NCI-H1105 treated with DMSO at 0.1 percent for 48 hours (cell line): ENCODE measurements around the gene PGF.
"Not testable (repeated sequence)": the region's sequence is repeated elsewhere in the genome, so short reads cannot be mapped to it uniquely, and the experiment has no call there.

Experiments used
- DNase-seq: peaks from one replicate; lab custom pipeline; 2025; lab: John Stamatoyannopoulos, UW

PGF gene

DNA sequence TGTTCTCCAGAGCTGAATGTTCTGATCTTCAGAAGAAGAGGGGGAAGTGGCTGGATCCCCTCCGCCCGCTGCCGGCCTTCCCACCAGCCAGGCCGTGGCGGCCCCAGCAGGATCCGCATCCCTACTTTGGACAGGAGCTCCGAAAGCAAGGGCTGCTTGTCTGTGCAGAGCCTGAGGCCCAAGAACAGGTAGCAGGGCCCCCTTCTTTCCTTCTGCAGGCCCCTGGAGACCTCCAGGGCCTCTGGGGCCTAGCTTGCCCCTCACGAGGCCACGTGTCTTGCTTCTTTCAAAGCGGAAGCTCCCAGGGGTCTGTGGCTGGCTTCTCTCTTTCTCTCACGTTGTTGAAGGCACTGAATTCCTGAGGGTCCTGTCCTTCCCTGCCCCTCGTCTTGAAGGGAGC, 13.2 kb downstream of the PGF start:
- no peak for DNase-seq

- no peak for DNase-seq
Measured at GRCh38 chr14:74941676-74942097, 13.7 kb downstream of the PGF start.

DNA sequence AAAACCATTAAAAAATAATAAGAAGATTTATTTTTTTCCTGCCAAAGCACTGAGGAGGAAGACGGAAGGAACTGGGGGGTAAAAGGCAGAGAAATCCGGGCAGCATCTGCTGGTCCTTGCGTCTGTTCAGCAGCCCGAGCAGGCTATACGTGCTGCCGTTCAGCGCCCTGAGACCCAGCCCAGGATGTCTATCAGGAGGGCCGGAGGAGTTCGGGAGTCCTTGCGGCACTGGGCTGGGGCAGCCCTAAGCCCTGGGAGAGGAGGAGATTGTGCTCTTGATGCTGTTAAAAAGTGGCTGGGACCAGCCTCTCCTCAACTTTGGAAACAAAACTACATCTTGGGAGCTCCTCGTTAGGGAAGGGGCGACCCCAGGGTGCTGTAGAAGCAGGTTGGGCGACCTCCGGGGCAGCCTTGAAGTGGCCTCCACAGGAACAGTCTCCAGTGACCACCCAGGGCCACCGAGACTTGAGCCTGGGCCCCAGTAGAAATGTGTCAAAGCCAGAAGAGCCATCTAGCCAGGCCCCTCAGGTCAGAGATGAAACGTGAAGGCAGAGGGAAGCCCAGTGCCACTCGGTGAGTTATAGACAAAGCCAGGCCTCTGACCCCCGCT, 14.3 kb downstream of the PGF start:
- DNase-seq, result no peak

DNA sequence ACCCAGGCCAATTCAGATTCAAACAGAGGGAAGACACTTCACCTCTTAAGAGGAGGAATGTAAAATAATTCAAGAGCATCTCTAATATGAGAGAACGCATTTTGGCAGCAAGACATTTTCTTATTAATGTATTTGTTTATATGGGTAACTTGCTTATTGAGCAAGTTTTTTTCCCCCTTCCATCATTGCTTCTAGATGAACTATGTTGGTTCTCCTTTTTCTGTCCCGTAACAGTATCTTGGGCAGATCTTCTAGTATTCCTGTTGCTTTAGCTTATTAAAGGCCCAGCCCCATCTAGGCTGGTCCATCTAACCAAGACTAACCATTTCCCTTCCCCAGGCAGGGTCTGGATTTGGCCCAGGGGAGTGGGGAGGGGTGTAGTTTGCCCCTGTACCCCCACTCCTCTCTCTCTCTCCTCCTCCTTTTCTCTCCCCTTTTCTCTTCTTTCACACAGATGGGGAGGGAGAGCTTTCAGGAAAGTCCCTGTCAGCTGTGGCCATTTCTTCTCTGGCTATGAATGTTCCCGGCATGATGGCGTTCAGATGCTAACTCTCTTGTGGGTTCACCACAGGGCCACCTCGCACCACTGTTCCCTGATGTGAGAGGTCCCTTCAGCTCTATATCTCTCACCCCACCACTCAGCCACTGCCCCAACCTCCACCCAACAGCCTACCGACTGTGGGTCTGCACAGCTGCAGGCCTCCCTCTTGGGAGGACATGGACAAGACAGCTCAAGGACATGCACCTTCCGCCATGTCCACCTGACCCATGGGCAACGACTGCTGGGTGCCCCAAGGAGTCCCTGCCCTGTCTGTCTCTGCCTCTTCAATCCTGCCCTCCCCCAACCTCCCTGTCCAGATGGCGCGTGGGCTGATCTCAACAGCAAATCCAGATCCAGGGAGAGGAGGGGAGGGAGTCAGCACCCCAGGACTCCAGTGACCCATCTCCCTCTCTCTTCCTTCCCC, 16.6 kb downstream of the PGF start:
- no peak for DNase-seq

- no peak for DNase-seq
Measured at GRCh38 chr14:74937171-74937570, 18.2 kb downstream of the PGF start.

DNA sequence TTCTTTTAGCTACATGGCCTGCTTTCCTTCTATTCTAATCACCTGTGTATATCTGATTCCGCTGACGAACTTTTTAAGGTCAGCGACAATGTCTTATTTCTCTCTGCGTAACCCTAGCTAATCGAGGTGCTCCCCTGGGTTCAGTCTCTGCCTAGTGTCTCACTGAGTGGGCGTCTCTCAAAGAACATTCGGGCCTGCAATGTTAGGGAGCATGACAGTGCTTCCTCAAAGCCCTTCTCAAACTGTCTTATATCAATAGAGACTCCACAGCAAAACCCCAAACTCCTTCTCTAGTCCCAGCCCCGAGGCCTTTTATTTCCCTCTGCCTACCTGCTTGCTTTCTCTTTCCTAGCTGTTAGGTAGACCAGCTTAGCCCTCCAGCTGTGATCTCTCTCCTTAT, 18.7 kb downstream of the PGF start:
- DNase-seq, result no peak

DNA sequence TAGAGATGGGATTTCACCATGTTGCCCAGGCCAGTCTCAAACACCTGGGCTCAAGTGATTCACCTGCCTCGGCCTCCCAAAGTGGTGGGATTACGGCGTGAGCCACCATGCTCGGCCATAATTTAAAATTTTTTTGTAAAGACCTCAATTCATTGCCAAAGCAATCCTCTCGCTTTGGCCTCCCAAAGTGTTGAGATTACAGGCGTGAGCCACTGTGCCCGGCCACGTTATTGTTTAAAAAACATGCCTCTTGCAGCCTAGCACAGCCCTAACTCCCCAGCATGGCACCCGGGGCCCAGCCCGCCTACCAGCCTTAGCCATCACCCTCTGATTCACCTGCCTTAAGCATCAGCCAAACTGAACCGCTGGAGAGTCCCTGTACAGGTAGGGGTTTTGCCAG, 19.2 kb downstream of the PGF start:
- DNase-seq, result no peak

DNA sequence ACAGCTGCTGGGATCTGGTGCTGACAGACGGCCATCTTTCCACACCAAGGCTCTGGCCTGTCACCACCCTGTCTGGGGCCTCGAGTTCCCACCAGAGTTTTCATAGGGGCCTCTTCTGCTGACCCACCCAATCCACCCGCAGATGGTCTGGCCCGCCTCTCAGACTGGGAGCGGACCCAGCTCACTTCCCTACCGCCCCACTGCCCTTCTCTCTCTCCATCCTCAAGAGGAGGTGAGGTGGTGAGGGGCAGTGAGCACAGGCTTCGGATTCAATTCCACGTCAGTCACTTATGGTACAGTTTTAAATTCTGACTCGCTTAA, 20.1 kb downstream of the PGF start:
- no peak for DNase-seq

- DNase-seq, result no peak
Measured at GRCh38 chr14:74934476-74935359, 20.7 kb downstream of the PGF start.

- DNase-seq, result no peak
Measured at GRCh38 chr14:74934041-74934440, 21.4 kb downstream of the PGF start.

GRCh38 chr14:74932936-74933335, 22.5 kb downstream of the PGF start:
- not testable (repeated sequence) for DNase-seq

DNA sequence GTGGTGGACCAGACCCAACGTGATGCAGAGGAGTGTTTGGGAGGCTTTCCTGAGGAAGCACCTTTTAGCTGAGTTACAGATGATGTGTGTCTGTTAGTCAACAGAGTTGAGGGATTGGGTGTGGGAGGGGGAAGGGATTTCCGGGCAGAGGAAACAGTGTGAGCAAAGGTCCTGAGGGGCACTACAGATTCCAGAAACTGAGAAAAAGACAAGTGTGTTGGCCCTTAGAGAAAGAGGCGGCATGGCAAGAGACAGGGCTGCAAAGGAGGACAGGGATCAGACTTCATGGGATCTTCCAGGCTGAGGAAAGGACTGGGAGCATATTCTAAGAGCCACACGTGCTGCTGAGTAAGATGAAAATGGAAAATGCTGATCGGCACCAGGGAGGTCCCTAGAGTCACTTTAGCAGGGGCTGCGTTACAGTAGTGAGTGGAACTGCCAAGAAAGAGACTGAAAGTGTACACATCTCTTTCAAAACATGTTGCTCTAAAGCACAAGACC, 22.9 kb downstream of the PGF start:
- DNase-seq, result no peak

- not testable (repeated sequence) for DNase-seq
Measured at GRCh38 chr14:74931744-74932143, 23.7 kb downstream of the PGF start.

DNA sequence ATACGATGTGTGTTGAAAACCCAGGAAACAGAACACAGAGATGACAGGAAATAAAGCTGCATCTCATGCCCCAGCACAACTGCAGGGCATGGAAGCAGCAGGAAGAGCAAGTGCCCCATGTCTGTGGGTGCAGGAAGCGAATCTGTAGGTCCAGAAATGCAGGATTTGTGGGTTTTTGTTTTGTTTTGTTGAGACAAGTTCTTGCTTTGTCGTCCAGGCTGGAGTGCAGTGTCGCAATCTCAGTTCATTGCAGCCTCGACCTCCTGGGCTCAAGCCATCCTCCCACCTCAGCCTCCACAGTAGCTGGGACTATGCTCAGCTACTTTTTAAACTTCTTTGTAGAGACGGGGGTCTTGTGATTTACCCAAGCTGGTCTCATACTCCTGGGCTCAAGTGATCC, 26.2 kb downstream of the PGF start:
- no peak for DNase-seq

DNA sequence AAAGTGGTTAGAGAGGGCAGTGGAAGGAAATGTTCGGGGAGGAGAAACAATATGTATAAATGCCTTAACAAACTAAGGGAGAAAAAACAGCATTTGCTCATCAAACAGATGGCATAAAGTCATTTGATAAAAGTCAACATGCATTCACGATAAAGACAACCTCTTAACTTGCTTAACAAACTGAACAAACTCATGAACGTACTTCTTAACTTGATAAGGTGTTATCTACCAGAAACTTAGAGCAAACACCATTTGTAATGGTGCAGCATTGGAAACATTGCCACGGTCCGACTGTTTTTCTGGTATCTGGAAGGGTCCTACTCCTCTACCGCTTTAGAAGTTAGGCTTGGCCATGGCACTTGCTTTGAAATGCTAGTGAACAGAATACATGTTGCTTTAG, 28.2 kb downstream of the PGF start:
- DNase-seq, result no peak

DNA sequence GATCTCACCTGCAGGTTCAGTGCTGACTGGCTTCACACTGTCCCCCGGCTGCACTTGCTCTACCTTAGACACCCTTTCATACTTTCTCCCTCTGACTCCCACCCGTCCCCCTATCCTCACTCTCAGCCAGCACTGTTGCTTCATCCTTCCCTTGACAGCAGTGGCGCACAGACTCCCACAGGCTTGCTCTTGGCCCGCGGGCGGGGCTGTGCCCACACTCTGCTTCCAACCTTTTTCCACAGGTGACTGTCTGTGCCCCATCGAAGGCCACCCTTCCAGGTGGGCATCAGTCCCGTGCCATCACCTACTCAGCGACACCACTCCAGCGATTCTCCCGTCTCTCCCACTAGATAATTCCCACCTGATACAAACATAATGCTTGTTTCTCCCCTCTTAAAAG, 31.3 kb downstream of the PGF start:
- DNase-seq, result no peak

- peak; percentile 88 for DNase-seq
Measured at GRCh38 chr14:74922752-74923401, 32.5 kb downstream of the PGF start, which contains the start of gene RPS6KL1. Gene RPS6KL1 (minus strand): TSS chr14:74923260. CDS start chr14:74921541, 1,719 bp downstream.

DNA sequence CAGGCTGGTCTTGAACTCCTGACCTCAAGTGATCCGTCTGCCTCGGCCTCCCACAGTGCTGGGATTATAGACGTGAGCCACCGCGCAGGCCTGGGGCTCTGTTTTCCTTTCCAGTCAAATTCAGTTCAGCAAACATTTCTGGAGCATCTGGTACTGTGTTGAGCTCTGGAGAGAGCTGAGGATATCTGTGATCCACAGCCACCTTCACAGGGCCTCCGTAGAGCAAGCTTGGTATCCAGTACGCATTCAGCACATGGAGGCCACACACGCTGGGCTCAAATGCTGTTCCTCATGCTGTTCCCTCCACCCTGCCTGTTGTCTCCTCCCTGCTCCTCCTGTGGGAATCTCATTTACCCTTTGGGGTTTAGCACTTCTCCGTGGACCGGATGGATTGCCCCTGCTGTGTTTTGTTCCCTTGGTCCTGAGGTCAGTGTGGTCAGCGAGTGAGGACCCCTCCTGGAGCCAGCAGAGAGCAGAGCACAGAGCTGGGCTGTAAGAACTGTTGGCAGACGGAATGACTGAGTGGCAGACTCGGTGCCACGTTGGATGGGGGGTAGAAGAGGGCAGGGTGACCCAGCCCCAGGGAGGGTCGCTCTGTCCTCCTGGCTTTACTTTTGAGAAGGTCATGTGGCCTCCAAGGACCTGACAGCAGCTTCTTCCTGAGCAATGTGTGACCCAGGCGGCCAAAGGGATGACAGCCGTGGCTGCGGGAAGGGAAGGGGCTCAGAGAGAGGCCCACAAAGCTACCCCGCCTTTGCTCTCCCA, 33.2 kb downstream of the PGF start:
- no peak for DNase-seq

DNA sequence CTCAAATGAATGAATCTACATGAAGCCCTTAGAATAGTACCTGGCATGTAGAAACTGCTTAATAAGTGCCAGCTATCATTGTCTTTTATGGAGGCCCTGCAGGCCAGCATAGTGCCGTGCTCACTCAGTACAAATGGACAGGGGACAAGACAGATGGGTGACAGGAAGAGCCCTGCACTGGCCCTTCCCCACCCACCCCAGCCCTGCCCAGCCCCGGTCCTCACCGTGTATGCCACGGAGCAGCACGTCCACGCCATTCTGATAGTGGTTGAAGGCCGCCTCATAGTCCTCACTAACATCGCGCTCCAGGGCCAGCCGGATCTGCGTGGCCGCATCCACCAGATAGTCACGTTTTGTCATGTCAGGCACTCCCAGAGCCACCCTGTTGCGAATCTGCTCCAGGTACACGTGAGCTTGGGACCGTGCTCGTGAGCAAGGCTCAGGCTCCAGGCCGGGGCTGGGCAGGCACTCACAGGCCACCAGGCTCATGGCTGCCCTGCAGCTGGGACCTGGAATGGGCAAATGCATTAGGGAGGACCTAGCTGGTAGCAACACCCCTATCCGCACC, 34.3 kb downstream of the PGF start:
- no peak for DNase-seq

GRCh38 chr14:74920281-74920680, 35.1 kb downstream of the PGF start:
- no peak for DNase-seq
